SJCRH30 (cell line): ENCODE results near the gene TIPARP. TPM values are rescaled to one million over a fixed set of nuclear protein-coding genes. Genes with fewer than 3 reads are reported as not detected.

Experiments
- DNase-seq, 2 experiments: peaks; one replicate each; pipeline ENCODE4 v3.0.0-alpha.2; 2015 to 2020
- H3K27ac ChIP-seq: fragments of 250-450 bp; sonication (Bioruptor Pico); 2 replicates; pipeline ENCODE4 v1.5.1; 2020; ENCODE audit warnings: mild to moderate bottlenecking, moderate library complexity
- H3K27me3 ChIP-seq: fragments of 250-450 bp; sonication (Bioruptor Pico); 2 replicates; pipeline ENCODE4 v1.5.1; 2020; ENCODE audit warnings: mild to moderate bottlenecking, moderate library complexity
- H3K36me3 ChIP-seq: fragments of 250-450 bp; sonication (Bioruptor Pico); 2 replicates; pipeline ENCODE4 v1.5.1; 2020; ENCODE audit warnings: mild to moderate bottlenecking, moderate library complexity
- H3K4me1 ChIP-seq: fragments of 250-450 bp; sonication (Bioruptor Pico); 2 replicates; pipeline ENCODE4 v1.5.1; 2020; ENCODE audit warnings: mild to moderate bottlenecking, moderate library complexity
- H3K4me3 ChIP-seq: fragments of 250-450 bp; sonication (Bioruptor Pico); 2 replicates; pipeline ENCODE4 v1.5.1; 2020; ENCODE audit warnings: mild to moderate bottlenecking, moderate library complexity
- H3K9me3 ChIP-seq: fragments of 250-450 bp; sonication (Bioruptor Pico); replicated peaks from 2 replicates; pipeline ENCODE4 v1.5.1; 2020; ENCODE audit warnings: mild to moderate bottlenecking, moderate library complexity
- total RNA-seq: library from RNA; depleted of rRNA; stranded (reverse); fragments of >200 nt; shearing (Covaris generic); gene quantifications from 2 replicates; pipeline ENCODE4 v1.2.3, GENCODE V29; 2014; rRNA removed

TIPARP gene
- total RNA-seq, result 29.0 and 31.2 TPM in 2 replicates

GRCh38 chr3:156674046-156674910 lies at the start of gene TIPARP:
Gene TIPARP (plus strand): TSS chr3:156674590. CDS start chr3:156677698, 3,108 bp downstream.
- Histone ChIP-seq H3K4me3 (peak within 1 kb of the TSS; percentile 68), H3K4me1 (no peaks in the 10 kb centered on the region; the same call in 1 of the 2 replicates), H3K27ac (peak within 1 kb of the TSS; percentile 75), H3K9me3 (no peaks in the 10 kb centered on the region), H3K27me3 (no peaks in the 10 kb centered on the region), H3K36me3 (peaks cover 10% of the 10 kb centered on the region)
- peak; percentile 96 for DNase-seq

- DNase-seq, result no peak
- Histone ChIP-seq H3K4me3 (no peak overlapping the region), H3K4me1 (peaks cover 27% of the 10 kb centered on the region), H3K9me3 (no peaks in the 10 kb centered on the region), H3K27ac (no peak overlapping the region), H3K27me3 (no peaks in the 10 kb centered on the region), H3K36me3 (no peaks in the 10 kb centered on the region)
Observed at GRCh38 chr3:156626104-156626503, 48.3 kb upstream of the TIPARP start.

- H3K9me3 ChIP-seq, result no peaks in the 10 kb centered on the region
- no peak overlapping the region for H3K4me3 ChIP-seq
- H3K27me3 ChIP-seq, result no peaks in the 10 kb centered on the region
- no peak for DNase-seq
- H3K36me3 ChIP-seq, result no peaks in the 10 kb centered on the region
- H3K4me1 ChIP-seq, result peaks cover 36% of the 10 kb centered on the region
- H3K27ac ChIP-seq, result no peak overlapping the region
Observed at GRCh38 chr3:156627946-156628569, 46.3 kb upstream of the TIPARP start.

- H3K4me3 ChIP-seq, result no peak overlapping the region
- no peaks in the 10 kb centered on the region for H3K27me3 ChIP-seq
- H3K4me1 ChIP-seq, result peaks cover 36% of the 10 kb centered on the region
- no peaks in the 10 kb centered on the region for H3K36me3 ChIP-seq
- no peaks in the 10 kb centered on the region for H3K9me3 ChIP-seq
- H3K27ac ChIP-seq, result no peak overlapping the region
- DNase-seq, result peak in 1 of 2 experiments; percentile 14
Observed at GRCh38 chr3:156628836-156629618, 45.4 kb upstream of the TIPARP start.

- Histone ChIP-seq H3K27me3 (no peaks in the 10 kb centered on the region), H3K9me3 (no peaks in the 10 kb centered on the region), H3K4me3 (no peak overlapping the region), H3K4me1 (peaks cover 36% of the 10 kb centered on the region), H3K36me3 (no peaks in the 10 kb centered on the region), H3K27ac (peak overlapping the region; percentile 53)
- DNase-seq, result peak; percentile 10 to 59
Observed at GRCh38 chr3:156630081-156630772, 44.2 kb upstream of the TIPARP start.

GRCh38 chr3:156630773-156631093 lies 43.7 kb upstream of the TIPARP start:
- no peak overlapping the region for H3K4me3 ChIP-seq
- H3K27me3 ChIP-seq, result no peaks in the 10 kb centered on the region
- H3K9me3 ChIP-seq, result no peaks in the 10 kb centered on the region
- H3K27ac ChIP-seq, result peak overlapping the region; percentile 53
- peak; percentile 32 to 62 for DNase-seq
- H3K36me3 ChIP-seq, result no peaks in the 10 kb centered on the region
- peaks cover 36% of the 10 kb centered on the region for H3K4me1 ChIP-seq

GRCh38 chr3:156631323-156631722 lies 43.1 kb upstream of the TIPARP start:
- H3K4me3 ChIP-seq, result no peak overlapping the region
- peaks cover 36% of the 10 kb centered on the region for H3K4me1 ChIP-seq
- no peaks in the 10 kb centered on the region for H3K9me3 ChIP-seq
- H3K27me3 ChIP-seq, result no peaks in the 10 kb centered on the region
- H3K27ac ChIP-seq, result peak overlapping the region; percentile 53
- no peak for DNase-seq
- H3K36me3 ChIP-seq, result no peaks in the 10 kb centered on the region

GRCh38 chr3:156632601-156633000 lies 41.8 kb upstream of the TIPARP start:
- Histone ChIP-seq H3K36me3 (no peaks in the 10 kb centered on the region), H3K4me3 (no peak overlapping the region), H3K27me3 (no peaks in the 10 kb centered on the region), H3K9me3 (no peaks in the 10 kb centered on the region), H3K4me1 (peaks cover 36% of the 10 kb centered on the region), H3K27ac (no peak overlapping the region)
- DNase-seq, result no peak

- H3K27ac ChIP-seq, result no peak overlapping the region
- peak in 1 of 2 experiments; percentile 34 for DNase-seq
Observed at GRCh38 chr3:156633335-156633734, 41.1 kb upstream of the TIPARP start.

GRCh38 chr3:156635034-156635433 lies 39.4 kb upstream of the TIPARP start:
- no peak overlapping the region for H3K27ac ChIP-seq
- no peak for DNase-seq
- no peaks in the 10 kb centered on the region for H3K36me3 ChIP-seq
- no peak overlapping the region for H3K4me3 ChIP-seq
- peaks cover 19% of the 10 kb centered on the region for H3K4me1 ChIP-seq
- no peaks in the 10 kb centered on the region for H3K9me3 ChIP-seq
- no peaks in the 10 kb centered on the region for H3K27me3 ChIP-seq

More at GRCh38 chr3:156633335-156633734, 41.1 kb upstream of the TIPARP start:
- Histone ChIP-seq H3K4me1 (peaks cover 31% of the 10 kb centered on the region), H3K36me3 (no peaks in the 10 kb centered on the region), H3K9me3 (no peaks in the 10 kb centered on the region), H3K27me3 (no peaks in the 10 kb centered on the region), H3K4me3 (no peak overlapping the region)

GRCh38 chr3:156635973-156636372 lies 38.4 kb upstream of the TIPARP start:
- H3K4me3 ChIP-seq, result no peak overlapping the region
- H3K4me1 ChIP-seq, result peaks cover 10% of the 10 kb centered on the region; the same call in 1 of the 2 replicates
- H3K9me3 ChIP-seq, result no peaks in the 10 kb centered on the region
- no peak overlapping the region for H3K27ac ChIP-seq
- no peaks in the 10 kb centered on the region for H3K36me3 ChIP-seq
- H3K27me3 ChIP-seq, result no peaks in the 10 kb centered on the region
- DNase-seq, result no peak

- Histone ChIP-seq H3K9me3 (no peaks in the 10 kb centered on the region), H3K27me3 (no peaks in the 10 kb centered on the region), H3K4me3 (no peak overlapping the region), H3K27ac (no peak overlapping the region), H3K4me1 (peaks cover 4% of the 10 kb centered on the region; the same call in 1 of the 2 replicates), H3K36me3 (no peaks in the 10 kb centered on the region)
- no peak for DNase-seq
Observed at GRCh38 chr3:156637480-156638022, 36.8 kb upstream of the TIPARP start.

GRCh38 chr3:156638271-156638670 lies 36.1 kb upstream of the TIPARP start:
- Histone ChIP-seq H3K9me3 (no peaks in the 10 kb centered on the region), H3K27ac (no peak overlapping the region), H3K27me3 (no peaks in the 10 kb centered on the region), H3K4me1 (no peaks in the 10 kb centered on the region), H3K4me3 (no peak overlapping the region), H3K36me3 (no peaks in the 10 kb centered on the region)
- DNase-seq, result no peak

GRCh38 chr3:156639414-156640023 lies 34.9 kb upstream of the TIPARP start:
- no peaks in the 10 kb centered on the region for H3K27me3 ChIP-seq
- no peak overlapping the region for H3K27ac ChIP-seq
- no peaks in the 10 kb centered on the region for H3K4me1 ChIP-seq
- no peaks in the 10 kb centered on the region for H3K9me3 ChIP-seq
- no peak for DNase-seq
- H3K36me3 ChIP-seq, result no peaks in the 10 kb centered on the region
- H3K4me3 ChIP-seq, result no peak overlapping the region
